Keratinocyte (primary cell): Measurements from ENCODE around the gene SBSN. TPM values are rescaled to one million over a fixed set of nuclear protein-coding genes. Genes with fewer than 3 reads are reported as not detected.

Experiments used
- DNase-seq: peaks from one replicate; pipeline ENCODE4 v3.0.0-alpha.2; 2011; ENCODE audit warnings: low read depth, missing footprints, low spot score
- FAIRE-seq: peaks from 2 replicates; lab custom pipeline; 2011; peaks lifted over from hg19 to GRCh38; lab: Jason Lieb, UNC
- H2AFZ ChIP-seq: 2 replicates; pipeline ENCODE4 v1.6.0; 2012; ENCODE audit warnings: low read length, control low read depth, inconsistent platforms; ENCODE audit not compliant: control insufficient read depth
- H3K27ac ChIP-seq: 2 replicates; pipeline ENCODE4 v1.5.1; 2011; ENCODE audit warnings: low read length; ENCODE audit not compliant: control insufficient read depth, insufficient read depth
- H3K27me3 ChIP-seq: 3 replicates; pipeline ENCODE4 v1.6.0; 2011; ENCODE audit warnings: low read length; ENCODE audit not compliant: control insufficient read depth, insufficient read depth; ENCODE audit errors: extremely low read depth
- H3K36me3 ChIP-seq, 2 experiments: 2 replicates in 1 of 2; 3 replicates in 1 of 2; pipeline ENCODE4 v1.5.1; 2011; ENCODE audit warnings: low read length in 2 of 2, mild to moderate bottlenecking in 1 of 2; ENCODE audit not compliant: control insufficient read depth in 2 of 2, insufficient read depth in 2 of 2; ENCODE audit errors: extremely low read depth in 1 of 2
- H3K4me1 ChIP-seq: 3 replicates; pipeline ENCODE4 v1.5.1; 2011; ENCODE audit warnings: low read length; ENCODE audit not compliant: control insufficient read depth, insufficient read depth; ENCODE audit errors: extremely low read depth
- H3K4me2 ChIP-seq: 3 replicates; pipeline ENCODE4 v1.6.0; 2011; ENCODE audit warnings: low read depth, low read length; ENCODE audit not compliant: control insufficient read depth, insufficient read depth; ENCODE audit errors: extremely low read depth
- H3K4me3 ChIP-seq, 3 experiments: fragments of 200-600 bp in 1 of 3; sonication (generic) in 1 of 3; 2 replicates in 2 of 3; 3 replicates in 1 of 3; pipeline ENCODE4 v1.5.1; 2011 to 2016; ENCODE audit warnings: low read length in 3 of 3, mild to moderate bottlenecking in 3 of 3, control low read depth in 2 of 3, inconsistent platforms in 1 of 3, low read depth in 1 of 3, mixed read lengths in 1 of 3, mixed run types in 1 of 3, moderate library complexity in 1 of 3; ENCODE audit not compliant: control insufficient read depth in 2 of 3, insufficient read depth in 2 of 3; ENCODE audit errors: extremely low read depth in 1 of 3
- H3K79me2 ChIP-seq: 2 replicates; pipeline ENCODE4 v1.6.0; 2012; ENCODE audit warnings: low read length; ENCODE audit not compliant: control insufficient read depth, insufficient read depth
- H3K9ac ChIP-seq: 3 replicates; pipeline ENCODE4 v1.6.0; 2011; ENCODE audit warnings: low read length; ENCODE audit not compliant: control insufficient read depth, insufficient read depth; ENCODE audit errors: extremely low read depth
- H3K9me1 ChIP-seq: 3 replicates; pipeline ENCODE4 v1.6.0; 2011; ENCODE audit warnings: low read length; ENCODE audit not compliant: control insufficient read depth, insufficient read depth; ENCODE audit errors: extremely low read depth
- H3K9me3 ChIP-seq: 2 replicates; pipeline ENCODE4 v1.5.1; 2012; ENCODE audit warnings: low read depth, low read length; ENCODE audit not compliant: control insufficient read depth
- H4K20me1 ChIP-seq: 3 replicates; pipeline ENCODE4 v1.6.0; 2011; ENCODE audit warnings: low read length; ENCODE audit not compliant: control insufficient read depth, insufficient read depth; ENCODE audit errors: extremely low read depth
- CTCF ChIP-seq, 3 experiments: IDR thresholded peaks in 1 of 3; conservative IDR thresholded peaks in 1 of 3; optimal IDR thresholded peaks in 1 of 3; 2 replicates in 2 of 3; 3 replicates in 1 of 3; pipeline versions ENCODE3 to v1.5.1; 2011; ENCODE audit warnings: low read length in 3 of 3, mild to moderate bottlenecking in 3 of 3, moderate library complexity in 2 of 3, control low read depth in 1 of 3, inconsistent platforms in 1 of 3; ENCODE audit not compliant: insufficient read depth in 2 of 3; ENCODE audit errors: extremely low read depth in 1 of 3
- EZH2 ChIP-seq: IDR thresholded peaks from one replicate; pipeline ENCODE4 v1.6.1; 2012; ENCODE audit warnings: inconsistent platforms, mild to moderate bottlenecking, low read length, moderate library complexity
- dilution Hi-C: fragments of 300-500 bp; cut with MboI; formaldehyde crosslinking; loops from one replicate; pipeline ENCODE4 v1.7.0; 2020; ENCODE audit warnings: low sequenced_read_pairs; ENCODE audit not compliant: extremely low pct_ligation_motif_present
- polyA plus RNA-seq, 5 experiments: library from polyadenylated mRNA; depleted of rRNA in 3 of 5; stranded (reverse) in 3 of 5; stranded (forward) in 1 of 5; unstranded in 1 of 5; fragments of >200 nt; gene quantifications; 1 replicate in 1 of 5; 2 replicates in 3 of 5; 3 replicates in 1 of 5; pipeline versions ENCODE4 v1.2.1 to v1.2.3, GENCODE V29; 2011 to 2012; ENCODE audit warnings: missing spikeins in 2 of 5, low read depth in 1 of 5, low replicate concordance in 1 of 5

The SBSN gene
- polyA plus RNA-seq, 1 donor (not counting 4 experiments of a cell fraction or from before 2014, with no cell fraction given), result 49.0 TPM

GRCh38 chr19:35488677-35489076 lies 39.4 kb downstream of the SBSN start:
- Histone ChIP-seq H3K27ac (no peak overlapping the region), H4K20me1 (no peaks in the 10 kb centered on the region), H3K9ac (no peak overlapping the region), H3K36me3 (no peaks in the 10 kb centered on the region), H3K9me3 (no peaks in the 10 kb centered on the region), H3K79me2 (no peaks in the 10 kb centered on the region), H3K4me1 (peaks cover 6% of the 10 kb centered on the region), H3K27me3 (peaks cover 22% of the 10 kb centered on the region), H3K9me1 (no peaks in the 10 kb centered on the region), H3K4me2 (no peak overlapping the region), H2AFZ (no peak overlapping the region), H3K4me3 (no peak overlapping the region)
- dilution Hi-C loops, result no loop called here
- DNase-seq (no peak), FAIRE-seq (no peak)
- TF ChIP-seq EZH2 (no peak), CTCF (optimal IDR thresholded peaks at IDR 0.05 in 1 of 3, IDR thresholded peaks at IDR 0.05 in 1 of 3, conservative IDR thresholded peaks at IDR 0.05 in 1 of 3; ENCODE audit: extremely low read depth in 1 of 3, insufficient read depth in 2 of 3, low read length in 3 of 3) (no peak)

- no peak overlapping the region for H3K4me3 ChIP-seq
- H3K9ac ChIP-seq, result no peak overlapping the region
- no peaks in the 10 kb centered on the region for H3K36me3 ChIP-seq
- H3K4me2 ChIP-seq, result no peak overlapping the region
- H3K79me2 ChIP-seq, result no peaks in the 10 kb centered on the region
- DNase-seq, result no peak
- H3K27ac ChIP-seq, result no peak overlapping the region
- no peak for TF ChIP-seq CTCF (optimal IDR thresholded peaks at IDR 0.05 in 1 of 3, IDR thresholded peaks at IDR 0.05 in 1 of 3, conservative IDR thresholded peaks at IDR 0.05 in 1 of 3; ENCODE audit: extremely low read depth in 1 of 3, insufficient read depth in 2 of 3, low read length in 3 of 3)
- no peak for TF ChIP-seq EZH2
- no peaks in the 10 kb centered on the region for H4K20me1 ChIP-seq
- H3K9me3 ChIP-seq, result no peaks in the 10 kb centered on the region
- H3K27me3 ChIP-seq, result peaks cover 20% of the 10 kb centered on the region
- H2AFZ ChIP-seq, result no peak overlapping the region
- H3K9me1 ChIP-seq, result no peaks in the 10 kb centered on the region
- dilution Hi-C loops, result no loop called here
- no peak for FAIRE-seq
- no peaks in the 10 kb centered on the region for H3K4me1 ChIP-seq
Measured at GRCh38 chr19:35487656-35488182, 40.4 kb downstream of the SBSN start.
